ENCODE measurements around the gene SMAD9.

Gene SMAD9

GRCh38 chr13:36814465-36814864 is 105.6 kb downstream of the SMAD9 start:
- DNase-seq, result no peak

GRCh38 chr13:36813225-36813624 is 106.8 kb downstream of the SMAD9 start:
- DNase-seq, result no peak

GRCh38 chr13:36807616-36808015 is 112.4 kb downstream of the SMAD9 start:
- no peak for DNase-seq

GRCh38 chr13:36806102-36806501 is 113.9 kb downstream of the SMAD9 start:
- DNase-seq, result no peak

- DNase-seq, result no peak
Measured at GRCh38 chr13:36804588-36804987, 115.5 kb downstream of the SMAD9 start.

GRCh38 chr13:36801035-36801434 is 119.0 kb downstream of the SMAD9 start:
- no peak for DNase-seq

GRCh38 chr13:36796052-36796451 is 124.0 kb downstream of the SMAD9 start:
- DNase-seq, result no peak

GRCh38 chr13:36795463-36795862 is 124.6 kb downstream of the SMAD9 start:
- DNase-seq, result no peak

All from T-helper 9 cell (primary cell).